Kidney (tissue), 14 donors: ENCODE results near the gene CDH12. TPM values are rescaled to one million over a fixed set of nuclear protein-coding genes. Genes with fewer than 3 reads are reported as not detected.

Experiments used
- DNase-seq, 5 donors: peaks; one replicate each; pipeline ENCODE4 v3.0.0-alpha.2; 2013 to 2020
- FAIRE-seq: peaks from 2 replicates; lab custom pipeline; 2012; peaks lifted over from hg19 to GRCh38; lab: Jason Lieb, UNC
- H3K27ac ChIP-seq, 2 donors: one replicate each; pipeline ENCODE4 v1.7.0; 2013; ENCODE audit warnings: low read depth in 2 of 2, low read length in 2 of 2, inconsistent platforms in 1 of 2
- H3K27me3 ChIP-seq: one replicate; pipeline ENCODE4 v1.7.1; 2013; ENCODE audit warnings: low read length, inconsistent platforms; ENCODE audit not compliant: control insufficient read depth, insufficient read depth
- H3K36me3 ChIP-seq, 3 donors: one replicate each; pipeline versions ENCODE4 v1.7.0 to v1.7.1; 2013; ENCODE audit warnings: low read length in 3 of 3, control low read depth in 1 of 3, inconsistent platforms in 1 of 3; ENCODE audit not compliant: insufficient read depth in 3 of 3, control insufficient read depth in 2 of 3
- H3K4me1 ChIP-seq, 3 donors: one replicate each; pipeline versions ENCODE4 v1.7.0 to v1.7.1; 2013; ENCODE audit warnings: low read length in 3 of 3, inconsistent platforms in 1 of 3, low read depth in 1 of 3; ENCODE audit not compliant: control insufficient read depth in 2 of 3, insufficient read depth in 2 of 3
- H3K4me3 ChIP-seq, 3 donors: one replicate each; pipeline versions ENCODE4 v1.7.0 to v1.8.1; 2013; ENCODE audit warnings: low read length in 3 of 3, control low read depth in 1 of 3, inconsistent platforms in 1 of 3
- H3K9ac ChIP-seq, 3 donors: one replicate each; pipeline versions ENCODE4 v1.7.0 to v1.7.1; 2013; ENCODE audit warnings: low read length in 3 of 3, control low read depth in 1 of 3, inconsistent platforms in 1 of 3
- H3K9me3 ChIP-seq, 3 donors: one replicate each; pipeline versions ENCODE4 v1.7.0 to v1.7.1; 2013; ENCODE audit warnings: low read length in 3 of 3, control low read depth in 1 of 3, inconsistent platforms in 1 of 3; ENCODE audit not compliant: control insufficient read depth in 2 of 3, insufficient read depth in 1 of 3
- intact Hi-C: fragments of 100-400 bp; cut with DNase I; formaldehyde crosslinking; loops from one replicate; pipeline ENCODE4 v1.11.1; 2022
- polyA plus RNA-seq: library from polyadenylated mRNA; stranded (reverse); fragments of 350-450 nt; fragmentation: Illumina TruSeq; extraction: RNeasy Lipid Tissue Mini Kit (QIAGEN cat#74804); gene quantifications from one replicate; pipeline ENCODE4 v1.2.3, GENCODE V29; 2014; ENCODE audit warnings: low read depth, low replicate concordance; ENCODE audit not compliant: insufficient read depth
- total RNA-seq: library from RNA; stranded (reverse); fragmentation: NEBNext Ultra II Directional; extraction: Animal tissue kit (Norgen Biotek cat#: 25700); gene quantifications from one replicate; pipeline ENCODE4 v1.2.1, GENCODE V29; 2021
- TF ChIP-seq, protein P1 (sequence below): IDR thresholded peaks from 3 replicates; pipeline ENCODE4 v1.5.1; 2012; ENCODE audit warnings: mild to moderate bottlenecking, moderate library complexity, borderline replicate concordance; ENCODE audit not compliant: insufficient read depth; ENCODE audit errors: extremely low read depth
- donor health status: control.
- donor health status: control.
- donor health status: control.
- donor health status: control.
- donor health status: control.
- donor health status: DM: yes; HTN: yes; CAD: no.
- donor health status: Normal renal cell carcinoma (clear cell type).

The CDH12 gene
- total and polyA plus RNA-seq, 2 donors from 2014 or later: 0.17 TPM; not detected in 1

GRCh38 chr5:22051881-22052280, 801.3 kb downstream of the CDH12 start:
- Histone ChIP-seq H3K4me1 (no peaks in the 10 kb centered on the region), H3K27me3 (no peaks in the 10 kb centered on the region), H3K27ac (no peak overlapping the region), H3K9me3 (no peaks in the 10 kb centered on the region), H3K9ac (no peak overlapping the region), H3K4me3 (no peak overlapping the region), H3K36me3 (no peaks in the 10 kb centered on the region)
- DNase-seq (no peak), FAIRE-seq (no peak)
- TF ChIP-seq, protein P1, sequence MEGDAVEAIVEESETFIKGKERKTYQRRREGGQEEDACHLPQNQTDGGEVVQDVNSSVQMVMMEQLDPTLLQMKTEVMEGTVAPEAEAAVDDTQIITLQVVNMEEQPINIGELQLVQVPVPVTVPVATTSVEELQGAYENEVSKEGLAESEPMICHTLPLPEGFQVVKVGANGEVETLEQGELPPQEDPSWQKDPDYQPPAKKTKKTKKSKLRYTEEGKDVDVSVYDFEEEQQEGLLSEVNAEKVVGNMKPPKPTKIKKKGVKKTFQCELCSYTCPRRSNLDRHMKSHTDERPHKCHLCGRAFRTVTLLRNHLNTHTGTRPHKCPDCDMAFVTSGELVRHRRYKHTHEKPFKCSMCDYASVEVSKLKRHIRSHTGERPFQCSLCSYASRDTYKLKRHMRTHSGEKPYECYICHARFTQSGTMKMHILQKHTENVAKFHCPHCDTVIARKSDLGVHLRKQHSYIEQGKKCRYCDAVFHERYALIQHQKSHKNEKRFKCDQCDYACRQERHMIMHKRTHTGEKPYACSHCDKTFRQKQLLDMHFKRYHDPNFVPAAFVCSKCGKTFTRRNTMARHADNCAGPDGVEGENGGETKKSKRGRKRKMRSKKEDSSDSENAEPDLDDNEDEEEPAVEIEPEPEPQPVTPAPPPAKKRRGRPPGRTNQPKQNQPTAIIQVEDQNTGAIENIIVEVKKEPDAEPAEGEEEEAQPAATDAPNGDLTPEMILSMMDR: no peak
- intact Hi-C loops: no loop called here

GRCh38 chr5:22050931-22051330, 802.2 kb downstream of the CDH12 start:
- FAIRE-seq (no peak), DNase-seq (no peak)
- H3K4me1 ChIP-seq: no peaks in the 10 kb centered on the region
- no peak overlapping the region for H3K4me3 ChIP-seq
- no peaks in the 10 kb centered on the region for H3K27me3 ChIP-seq
- H3K27ac ChIP-seq: no peak overlapping the region
- TF ChIP-seq, protein P1: no peak
- intact Hi-C loops: no loop called here
- H3K9ac ChIP-seq: no peak overlapping the region
- H3K36me3 ChIP-seq: no peaks in the 10 kb centered on the region
- H3K9me3 ChIP-seq: no peaks in the 10 kb centered on the region

- intact Hi-C loops: no loop called here
- DNase-seq (no peak), FAIRE-seq (no peak)
- Histone ChIP-seq H3K36me3 (no peaks in the 10 kb centered on the region), H3K4me3 (no peak overlapping the region), H3K9me3 (no peaks in the 10 kb centered on the region), H3K4me1 (no peaks in the 10 kb centered on the region), H3K9ac (no peak overlapping the region), H3K27ac (no peak overlapping the region), H3K27me3 (no peaks in the 10 kb centered on the region)
- TF ChIP-seq, protein P1: no peak
Measured at GRCh38 chr5:22044229-22044628, 808.9 kb downstream of the CDH12 start.

DNA sequence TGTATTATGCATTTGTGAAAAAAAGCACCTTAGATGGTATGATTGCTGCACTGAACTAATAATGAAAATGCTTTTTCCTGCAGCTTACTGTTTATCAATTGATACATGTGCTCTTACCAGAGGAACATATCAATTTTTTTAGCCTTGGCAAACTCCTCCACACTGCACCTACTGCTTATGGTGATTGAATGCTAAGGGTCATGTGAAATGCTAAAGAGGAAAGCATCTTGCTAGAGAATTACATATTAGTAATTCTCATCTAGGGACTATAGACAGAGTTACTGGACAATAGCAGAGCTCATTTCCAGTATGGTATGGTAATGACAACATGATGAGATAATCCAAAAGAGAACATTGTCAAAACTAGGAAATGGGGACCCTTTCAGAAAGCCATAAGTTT, 817.1 kb downstream of the CDH12 start:
- H3K27ac ChIP-seq: no peak overlapping the region
- TF ChIP-seq, protein P1: no peak
- H3K27me3 ChIP-seq: no peaks in the 10 kb centered on the region
- intact Hi-C loops: no loop called here
- FAIRE-seq (no peak), DNase-seq (no peak)
- H3K9me3 ChIP-seq: no peaks in the 10 kb centered on the region
- no peak overlapping the region for H3K4me3 ChIP-seq
- no peak overlapping the region for H3K9ac ChIP-seq
- H3K36me3 ChIP-seq: no peaks in the 10 kb centered on the region
- H3K4me1 ChIP-seq: no peaks in the 10 kb centered on the region
